ENCODE results near the gene IGHMBP2.
"Not testable (repeated sequence)": the region's sequence is repeated elsewhere in the genome, so short reads cannot be mapped to it uniquely, and the experiment has no call there.

The IGHMBP2 gene

DNA sequence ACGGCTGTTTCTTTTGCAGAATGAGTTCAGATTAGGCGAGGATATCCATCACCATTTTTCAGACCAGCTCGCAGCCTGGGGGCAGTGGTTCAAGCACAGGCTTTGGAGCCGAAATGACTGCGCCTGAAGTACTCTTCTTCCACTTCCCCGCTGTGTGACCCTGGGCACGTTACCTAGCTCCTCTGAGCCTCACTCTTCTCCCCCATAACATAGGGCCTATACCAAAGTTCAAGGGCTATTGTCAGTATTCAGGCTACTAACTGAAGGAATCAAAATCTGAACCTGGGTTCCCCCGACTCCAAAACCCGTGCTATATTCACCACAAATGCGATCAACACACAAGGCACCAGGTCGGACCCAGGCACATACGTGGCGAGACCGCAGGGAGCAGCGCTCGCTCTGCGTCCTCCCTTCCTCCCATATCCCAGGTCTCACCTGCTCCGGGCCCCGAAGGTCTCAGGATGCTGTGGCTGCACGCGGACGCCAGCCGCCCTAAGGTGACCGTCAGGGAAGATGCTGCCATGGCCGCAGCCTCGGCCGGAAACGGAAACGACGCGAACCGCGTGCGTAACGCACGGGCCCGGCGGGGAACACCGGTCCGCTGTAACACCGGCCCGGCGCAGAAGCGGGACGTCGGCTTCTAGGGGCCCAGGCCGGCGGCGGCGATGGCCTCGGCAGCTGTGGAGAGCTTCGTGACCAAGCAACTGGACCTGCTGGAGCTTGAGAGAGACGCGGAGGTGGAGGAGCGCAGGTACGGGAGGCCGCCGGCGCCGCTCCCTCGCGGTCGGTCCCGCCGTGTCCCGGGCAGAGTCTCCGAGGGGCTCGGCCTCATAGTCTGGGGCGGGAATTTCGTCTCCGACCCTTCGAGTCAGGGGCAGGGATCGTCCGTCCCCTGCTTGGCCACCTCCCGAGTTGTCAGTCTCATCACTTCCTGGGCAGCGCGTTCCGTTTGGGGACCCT lies at the start of gene IGHMBP2, which contains the start of gene MRPL21:
IGHMBP2 (plus strand) TSS at position 604 of the 960 bp plus-strand sequence; CDS start at position 666, 62 bp downstream.
MRPL21 (minus strand) TSS at position 545 of the 960 bp plus-strand sequence; CDS start at position 523, 22 bp downstream.
- TF ChIP-seq, protein P1, sequence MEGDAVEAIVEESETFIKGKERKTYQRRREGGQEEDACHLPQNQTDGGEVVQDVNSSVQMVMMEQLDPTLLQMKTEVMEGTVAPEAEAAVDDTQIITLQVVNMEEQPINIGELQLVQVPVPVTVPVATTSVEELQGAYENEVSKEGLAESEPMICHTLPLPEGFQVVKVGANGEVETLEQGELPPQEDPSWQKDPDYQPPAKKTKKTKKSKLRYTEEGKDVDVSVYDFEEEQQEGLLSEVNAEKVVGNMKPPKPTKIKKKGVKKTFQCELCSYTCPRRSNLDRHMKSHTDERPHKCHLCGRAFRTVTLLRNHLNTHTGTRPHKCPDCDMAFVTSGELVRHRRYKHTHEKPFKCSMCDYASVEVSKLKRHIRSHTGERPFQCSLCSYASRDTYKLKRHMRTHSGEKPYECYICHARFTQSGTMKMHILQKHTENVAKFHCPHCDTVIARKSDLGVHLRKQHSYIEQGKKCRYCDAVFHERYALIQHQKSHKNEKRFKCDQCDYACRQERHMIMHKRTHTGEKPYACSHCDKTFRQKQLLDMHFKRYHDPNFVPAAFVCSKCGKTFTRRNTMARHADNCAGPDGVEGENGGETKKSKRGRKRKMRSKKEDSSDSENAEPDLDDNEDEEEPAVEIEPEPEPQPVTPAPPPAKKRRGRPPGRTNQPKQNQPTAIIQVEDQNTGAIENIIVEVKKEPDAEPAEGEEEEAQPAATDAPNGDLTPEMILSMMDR (IDR thresholded peaks at IDR 0.05; ENCODE audit: low read depth, low read length), result no peak
- peak; percentile 49 for DNase-seq (ENCODE audit: extremely low read depth, low read depth)

DNA sequence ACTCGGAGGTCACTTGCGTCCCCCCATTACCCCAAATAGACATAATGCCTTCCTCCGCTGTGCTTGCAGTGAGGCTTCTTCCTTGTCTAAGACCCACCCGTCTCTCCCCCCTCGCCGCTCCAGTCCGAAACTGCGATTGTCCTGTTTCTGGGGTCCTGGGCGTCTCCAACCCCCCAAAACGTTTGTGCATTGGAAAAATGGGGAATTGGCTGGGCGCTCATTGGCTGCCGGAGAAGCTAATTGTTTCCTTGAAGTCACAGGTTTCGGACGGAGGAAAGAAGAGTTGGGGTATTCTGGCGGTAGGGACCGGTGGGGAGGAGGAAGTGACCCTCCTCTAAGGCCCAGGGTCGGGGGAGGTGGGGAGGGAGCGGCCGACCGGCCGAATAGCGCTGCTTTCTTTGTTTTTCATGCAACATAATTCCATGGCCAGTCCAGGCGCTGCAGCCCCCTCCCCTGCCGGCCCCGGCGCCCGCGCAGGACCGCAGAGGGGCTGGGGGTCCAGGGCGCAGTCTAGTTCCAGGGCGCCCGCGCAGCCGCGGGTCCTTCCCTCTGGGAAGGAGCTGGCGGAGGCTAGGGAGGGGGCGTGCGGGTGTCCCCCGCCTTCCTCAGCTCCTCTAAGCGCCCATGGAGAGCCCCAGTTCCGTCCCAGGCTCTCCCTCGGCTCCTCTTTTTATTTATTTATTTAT lies 49.3 kb upstream of the IGHMBP2 start:
- TF ChIP-seq, protein P1 (IDR thresholded peaks at IDR 0.05; ENCODE audit: low read depth, low read length), result no peak

DNA sequence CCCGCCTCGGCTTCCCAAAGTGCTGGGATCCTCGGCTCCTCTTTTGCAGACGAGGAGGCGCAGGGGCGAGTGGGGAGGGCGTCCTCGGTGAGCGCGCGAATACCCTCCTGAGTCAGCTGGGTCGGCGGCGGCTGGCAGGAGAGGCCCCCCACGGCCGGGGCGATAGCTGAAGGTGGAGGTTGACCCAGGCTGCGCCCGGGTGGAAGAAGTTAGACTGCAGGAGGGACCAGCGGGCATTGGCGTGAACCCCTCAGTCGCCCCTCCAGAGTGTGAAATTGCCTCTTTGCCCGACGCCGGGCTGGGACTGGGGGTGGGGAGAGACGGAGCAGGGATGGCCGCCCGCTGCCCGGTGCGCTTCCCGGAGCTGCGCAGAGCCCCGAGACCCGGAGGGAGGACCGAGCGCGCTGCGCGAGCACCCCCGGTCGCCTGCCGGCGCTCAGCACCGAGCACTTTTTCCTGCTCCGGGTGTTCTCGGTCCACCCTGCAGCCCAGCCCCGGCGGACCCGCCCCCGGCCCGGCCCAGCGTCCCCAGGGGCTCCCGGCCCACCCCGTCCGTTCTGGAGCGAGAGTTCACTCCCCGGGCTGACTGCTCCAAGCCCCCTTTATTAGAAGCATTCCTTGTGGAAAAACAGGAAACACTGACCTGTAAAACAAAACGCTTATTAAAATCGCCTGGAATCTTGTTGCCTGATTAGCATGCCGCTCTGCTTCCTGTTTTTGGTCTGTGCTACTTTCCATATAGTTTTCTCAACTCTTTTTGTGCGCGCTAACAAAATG lies 48.3 kb upstream of the IGHMBP2 start:
- DNase-seq (ENCODE audit: extremely low read depth, low read depth), result no peak
- TF ChIP-seq, protein P1 (IDR thresholded peaks at IDR 0.05; ENCODE audit: low read depth, low read length), result no peak

More for the DNA sequence above, 49.3 kb upstream of the IGHMBP2 start:
- DNase-seq (ENCODE audit: extremely low read depth, low read depth), result no peak

DNA sequence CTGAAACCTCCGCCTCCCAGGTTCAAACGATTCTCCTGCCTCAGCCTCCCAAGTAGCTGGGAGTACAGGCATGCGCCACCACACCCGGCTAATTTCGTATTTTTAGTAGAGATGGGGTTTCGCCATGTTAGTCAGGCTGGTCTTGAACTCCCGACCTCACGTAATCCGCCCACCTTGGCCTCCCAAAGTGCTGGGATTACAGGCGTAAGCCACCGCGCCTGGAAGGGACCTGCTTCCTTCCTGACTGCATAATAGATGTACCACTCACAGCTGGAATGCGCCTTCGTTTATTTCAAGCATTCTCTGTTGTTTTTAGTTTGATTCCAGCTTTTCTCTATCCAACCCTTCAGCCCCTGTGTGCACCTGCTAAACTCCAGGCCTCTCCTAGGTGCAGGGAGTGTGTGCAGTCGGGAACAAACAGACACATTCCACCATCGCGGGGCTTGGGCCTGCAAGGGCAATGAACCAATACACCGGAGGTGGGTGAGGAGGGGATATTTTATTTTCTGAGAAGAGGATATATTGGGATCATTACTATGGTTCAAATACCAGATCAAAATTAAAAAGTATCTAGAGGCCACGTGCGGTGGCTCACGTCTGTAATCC lies 47.2 kb upstream of the IGHMBP2 start:
- not testable (repeated sequence) for DNase-seq (ENCODE audit: extremely low read depth, low read depth)

DNA sequence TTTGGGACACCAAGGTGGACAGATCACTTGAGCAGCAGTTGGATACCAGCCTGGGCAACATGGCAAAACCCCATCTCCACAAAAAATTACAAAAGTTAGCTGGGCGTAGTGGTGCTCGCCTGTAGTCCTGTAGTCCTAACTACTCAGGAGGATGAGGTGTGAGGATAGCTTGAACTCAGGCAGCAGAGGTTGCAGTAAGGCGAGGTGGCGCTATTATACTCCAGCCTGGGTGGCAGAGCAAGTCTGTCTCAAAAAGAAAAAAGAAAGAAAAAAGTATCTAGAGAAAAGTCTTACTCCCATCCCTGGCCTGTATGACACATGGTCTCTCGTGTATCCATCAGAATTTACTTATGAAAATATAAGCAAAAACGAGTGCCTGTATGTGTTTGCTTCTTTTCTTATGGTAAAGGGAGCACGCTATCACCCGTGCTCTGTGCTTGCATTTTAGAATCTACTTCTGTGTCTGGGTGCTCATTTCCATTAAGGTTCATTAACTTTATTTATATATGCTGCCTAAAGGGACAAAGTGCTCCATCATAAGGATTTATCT lies 46.6 kb upstream of the IGHMBP2 start:
- TF ChIP-seq, protein P1 (IDR thresholded peaks at IDR 0.05; ENCODE audit: low read depth, low read length), result no peak
- no peak for DNase-seq (ENCODE audit: extremely low read depth, low read depth)

DNA sequence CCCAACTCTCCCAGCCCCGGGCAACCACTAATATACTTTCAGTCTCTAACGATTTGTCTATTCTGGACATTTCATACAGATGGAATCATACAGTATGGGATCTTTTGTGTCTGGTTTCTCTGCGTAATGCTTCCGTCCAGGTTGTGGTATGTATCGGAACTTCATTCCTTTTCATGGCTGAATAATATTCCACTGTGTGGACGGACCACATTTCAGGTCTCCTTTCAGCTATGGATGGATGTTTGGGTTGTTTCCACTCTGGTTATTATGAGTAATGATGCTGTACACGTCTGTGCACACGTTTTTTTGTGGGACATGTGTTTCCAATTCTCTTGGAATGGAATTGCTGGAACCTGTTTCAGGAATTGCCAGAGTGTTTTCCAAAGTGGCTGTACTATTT lies 44.6 kb upstream of the IGHMBP2 start:
- no peak for DNase-seq (ENCODE audit: extremely low read depth, low read depth)
- TF ChIP-seq, protein P1 (IDR thresholded peaks at IDR 0.05; ENCODE audit: low read depth, low read length), result no peak

DNA sequence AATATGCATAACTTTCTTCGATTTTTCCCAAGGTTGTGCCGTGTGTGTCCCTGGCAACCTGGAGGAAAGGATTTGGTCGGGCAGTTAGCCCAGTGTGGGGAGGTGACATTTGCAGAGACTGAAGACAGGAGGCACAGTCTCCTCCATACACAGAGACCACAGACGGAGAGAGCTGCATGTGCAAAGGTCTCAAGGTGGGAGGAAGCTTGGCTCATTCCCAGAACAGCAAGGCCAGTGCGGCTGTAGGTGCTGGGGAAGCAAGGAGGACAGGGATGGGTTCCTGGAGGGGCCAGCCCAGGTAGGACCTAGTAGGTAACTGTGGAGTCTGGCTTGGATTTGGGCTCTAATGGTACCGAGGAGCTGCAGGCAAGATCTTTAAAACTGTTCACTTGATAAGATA lies 41.3 kb upstream of the IGHMBP2 start:
- no peak for DNase-seq (ENCODE audit: extremely low read depth, low read depth)
- TF ChIP-seq, protein P1 (IDR thresholded peaks at IDR 0.05; ENCODE audit: low read depth, low read length), result no peak

Data from AG09319 (cell line).